HG02884 (cell line): ENCODE data around the gene ANKDD1A.

Source experiments
- ATAC-seq: cut with Tn5 transposase; IDR thresholded peaks from one replicate; pipeline ENCODE4 v1.9.1; 2021; ENCODE audit warnings: mild to moderate bottlenecking, moderate library complexity; ENCODE audit not compliant: unreplicated experiment

The ANKDD1A gene

DNA sequence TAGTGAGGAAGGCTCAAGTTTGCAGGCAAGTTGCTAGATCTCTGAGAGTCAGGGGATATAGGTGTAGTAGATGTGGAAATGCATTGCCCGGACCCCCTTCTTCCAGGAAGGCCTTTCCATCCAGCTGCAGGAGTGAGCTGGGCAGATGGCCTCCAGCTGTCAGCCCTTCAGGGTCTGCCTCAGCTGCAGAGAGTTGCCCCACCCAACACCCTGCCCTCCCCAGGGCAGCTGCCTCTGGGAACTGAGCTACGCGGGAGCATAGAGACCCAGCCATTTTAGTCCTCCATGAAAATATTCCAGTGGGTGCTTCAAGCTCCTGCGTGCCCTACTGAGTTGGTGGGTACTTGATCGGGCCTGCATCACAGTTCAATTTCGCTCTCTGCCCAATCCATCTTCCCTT lies 48.5 kb downstream of the ANKDD1A start:
- ATAC-seq = no peak

DNA sequence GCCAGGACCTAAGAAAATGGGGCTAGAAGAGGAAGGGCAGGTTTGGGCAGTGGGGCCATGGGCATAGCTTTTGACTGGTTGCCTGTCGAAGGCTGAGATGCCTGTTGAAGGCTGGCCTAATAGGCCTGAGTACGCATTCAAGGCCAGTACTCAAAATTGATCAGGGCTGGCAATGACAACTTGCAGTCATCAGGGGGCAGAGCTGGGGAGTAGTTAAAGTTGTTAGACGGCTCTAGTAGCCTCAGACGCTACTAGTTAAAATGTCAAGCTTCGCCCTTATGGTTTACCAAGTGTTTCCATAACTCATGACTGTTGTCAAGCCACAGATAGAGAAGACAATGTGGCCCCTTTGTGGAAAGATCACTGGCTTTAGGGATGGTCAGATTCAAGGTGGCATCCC lies 49.3 kb downstream of the ANKDD1A start:
- no peak for ATAC-seq

DNA sequence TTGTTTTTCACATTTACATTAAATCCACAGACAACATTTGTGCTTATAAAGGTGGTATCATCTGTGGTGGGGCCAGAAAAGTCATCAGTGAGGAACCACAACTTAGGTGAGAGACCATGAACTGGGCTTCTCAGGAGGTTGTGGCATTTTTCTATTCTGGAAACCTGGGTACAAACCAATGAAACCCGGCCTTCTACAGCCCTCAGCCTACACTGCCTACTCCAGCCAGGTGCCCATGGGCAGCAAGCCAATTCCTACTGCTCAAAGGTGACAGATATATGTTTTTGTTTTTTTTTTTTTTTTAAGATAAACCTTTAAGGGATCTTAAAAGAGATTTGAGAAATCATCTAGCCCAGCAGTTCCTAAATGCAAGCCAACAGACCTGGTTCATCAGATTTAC lies 57.7 kb downstream of the ANKDD1A start:
- no peak for ATAC-seq

DNA sequence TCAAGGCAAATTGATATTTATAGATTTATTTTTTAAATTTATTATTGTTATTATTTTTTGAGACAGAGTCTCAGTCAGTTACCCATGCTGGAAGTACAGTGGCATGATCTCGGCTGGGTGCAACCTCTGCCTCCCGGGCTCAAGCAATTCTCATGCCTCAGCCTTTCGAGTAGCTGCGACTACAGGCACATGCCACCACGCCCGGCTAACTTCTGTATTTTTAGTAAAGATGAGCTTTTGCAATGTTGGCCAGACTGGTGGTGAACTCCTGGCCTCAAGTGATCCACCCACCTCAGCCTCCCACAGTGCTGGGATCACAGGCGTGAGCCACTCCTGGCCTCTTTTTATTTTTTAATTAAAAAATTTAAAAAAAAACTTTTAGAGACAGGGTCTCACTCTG lies 59.0 kb downstream of the ANKDD1A start:
- ATAC-seq = no peak

DNA sequence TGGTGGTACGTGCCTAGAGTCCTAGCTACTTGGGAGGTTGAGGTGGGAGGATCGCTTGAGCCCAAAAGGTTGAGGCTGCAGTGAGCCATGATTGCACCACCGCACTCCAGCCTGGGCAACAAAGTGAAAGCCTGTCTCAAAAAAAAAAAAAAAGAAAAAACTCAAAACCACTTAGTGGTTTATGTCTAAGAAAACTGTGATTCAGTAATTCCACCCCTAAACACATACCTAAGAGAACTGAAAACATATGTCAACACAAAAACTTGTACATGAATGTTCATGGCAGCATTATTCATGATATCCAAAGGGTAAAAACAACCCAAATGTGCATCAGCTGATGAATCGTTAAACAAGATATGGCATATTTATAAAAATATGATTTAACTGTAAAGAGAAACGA lies 63.7 kb downstream of the ANKDD1A start:
- no peak for ATAC-seq

DNA sequence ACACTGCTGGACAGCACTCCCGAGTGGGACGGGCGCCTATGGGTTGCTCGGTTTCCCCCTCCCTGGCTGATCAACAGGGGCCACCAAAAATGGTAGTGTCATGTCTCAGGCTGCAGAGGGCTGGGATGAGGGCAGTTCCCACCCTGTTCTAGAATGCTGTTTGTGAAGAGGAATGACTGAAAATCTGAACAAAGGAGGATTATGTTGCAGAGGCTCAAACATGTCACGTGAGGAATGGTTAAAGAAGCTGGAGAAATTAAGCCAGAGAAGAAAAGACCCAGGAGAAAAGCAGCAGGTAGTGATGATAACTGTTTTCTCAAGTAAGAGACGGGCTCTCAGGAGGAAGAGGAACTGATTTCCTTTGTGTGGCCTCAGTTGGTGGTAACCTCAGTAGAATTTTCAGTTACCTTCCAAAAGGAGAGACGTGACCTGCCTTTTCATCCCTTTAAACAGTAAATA lies 67.6 kb downstream of the ANKDD1A start:
- ATAC-seq = no peak

DNA sequence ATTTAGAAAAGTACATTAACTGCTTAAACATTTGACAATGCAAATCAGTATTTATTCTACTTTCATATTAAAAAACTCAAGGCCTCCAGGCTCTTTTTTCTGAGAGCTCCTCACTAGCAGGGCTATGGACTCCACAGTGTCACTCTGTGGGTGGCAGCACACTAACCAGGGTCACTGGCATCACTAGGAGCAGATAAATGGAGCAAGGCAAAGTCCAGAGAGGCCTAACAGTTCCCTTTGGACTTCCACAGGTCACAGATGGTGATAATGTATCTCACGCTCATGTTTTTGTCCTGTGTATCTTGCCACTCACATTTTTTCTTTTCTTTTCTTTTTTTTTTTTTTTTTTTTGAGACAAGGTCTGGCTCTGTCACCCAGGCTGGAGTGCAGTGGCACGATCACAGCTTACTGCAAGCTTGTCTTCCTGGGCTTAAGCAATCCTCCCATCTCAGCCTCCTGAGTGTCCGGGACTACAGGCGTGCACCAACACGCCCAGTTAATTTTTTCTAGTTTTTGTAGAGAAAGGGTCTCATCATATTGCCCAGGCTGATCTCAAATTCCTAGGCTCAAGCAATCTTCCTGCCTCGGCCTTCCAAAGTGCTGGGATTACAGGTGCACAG lies 70.2 kb downstream of the ANKDD1A start:
- ATAC-seq = no peak

DNA sequence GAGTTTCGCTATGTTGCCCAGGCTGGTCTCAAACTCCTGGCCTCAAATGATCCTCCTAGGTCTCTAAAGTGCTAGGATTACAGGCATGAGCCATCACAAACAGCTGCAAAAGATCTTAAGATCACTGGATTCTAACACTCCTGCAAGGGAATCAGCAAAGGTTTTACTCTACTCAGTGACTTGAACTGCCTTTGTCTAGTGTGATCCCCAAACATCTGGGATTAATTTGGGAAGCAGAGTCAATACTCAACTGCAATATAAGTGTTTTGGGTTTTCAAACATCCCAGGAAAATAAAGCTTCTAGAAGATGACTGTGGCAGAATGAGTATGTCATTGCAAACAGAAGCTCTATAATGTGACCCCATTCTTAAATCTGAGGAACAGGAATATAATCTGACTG lies 70.8 kb downstream of the ANKDD1A start:
- no peak for ATAC-seq

DNA sequence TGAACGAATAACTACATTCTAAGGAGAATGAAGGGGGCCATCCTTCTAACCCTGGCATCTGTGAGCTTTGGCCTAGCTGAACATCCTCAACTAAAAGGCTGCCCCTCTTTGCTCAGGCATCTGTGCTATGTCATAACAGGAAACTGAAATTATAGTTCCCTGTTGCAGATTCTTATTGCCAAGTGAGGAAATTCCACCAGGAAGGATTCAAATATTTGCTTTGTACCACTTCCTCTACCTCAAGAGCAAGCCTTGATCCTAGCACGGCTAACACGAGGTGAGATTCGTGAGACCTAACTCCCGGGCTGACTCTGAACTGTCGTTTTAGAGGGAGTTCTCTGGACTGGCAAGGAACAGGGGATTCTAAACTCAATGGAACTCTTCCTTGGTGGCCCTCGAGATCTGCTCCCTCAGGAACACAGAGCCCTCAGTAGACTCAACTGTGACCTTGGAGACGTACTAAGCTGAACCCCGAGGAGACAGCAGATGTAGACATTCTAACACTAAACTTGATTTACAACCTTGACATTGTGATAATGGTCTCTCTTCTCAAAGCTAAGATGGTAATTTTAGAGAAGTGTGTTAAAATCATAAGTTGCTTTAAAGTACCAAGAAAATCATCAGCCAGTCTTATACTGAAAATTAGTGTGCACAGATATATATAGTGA lies 73.8 kb downstream of the ANKDD1A start:
- no peak for ATAC-seq

DNA sequence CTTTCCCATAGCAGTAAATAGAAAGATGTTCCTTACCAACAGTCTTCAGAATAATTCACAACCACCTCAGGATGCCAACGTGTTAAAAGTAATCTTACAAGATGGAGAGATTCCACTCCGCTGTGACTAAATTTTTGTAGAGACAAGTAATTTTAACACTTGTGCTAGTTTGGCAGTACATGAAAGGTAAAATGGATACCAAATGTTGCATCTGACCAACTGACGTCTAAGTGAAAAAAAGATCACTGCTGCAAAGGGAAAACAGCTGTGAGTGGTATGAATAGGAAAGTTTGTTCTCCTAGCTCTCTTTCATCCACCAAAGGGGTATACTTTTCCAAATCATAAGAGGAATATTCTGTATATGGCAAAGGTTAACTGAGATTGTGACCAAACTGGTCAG lies 75.4 kb downstream of the ANKDD1A start:
- no peak for ATAC-seq

DNA sequence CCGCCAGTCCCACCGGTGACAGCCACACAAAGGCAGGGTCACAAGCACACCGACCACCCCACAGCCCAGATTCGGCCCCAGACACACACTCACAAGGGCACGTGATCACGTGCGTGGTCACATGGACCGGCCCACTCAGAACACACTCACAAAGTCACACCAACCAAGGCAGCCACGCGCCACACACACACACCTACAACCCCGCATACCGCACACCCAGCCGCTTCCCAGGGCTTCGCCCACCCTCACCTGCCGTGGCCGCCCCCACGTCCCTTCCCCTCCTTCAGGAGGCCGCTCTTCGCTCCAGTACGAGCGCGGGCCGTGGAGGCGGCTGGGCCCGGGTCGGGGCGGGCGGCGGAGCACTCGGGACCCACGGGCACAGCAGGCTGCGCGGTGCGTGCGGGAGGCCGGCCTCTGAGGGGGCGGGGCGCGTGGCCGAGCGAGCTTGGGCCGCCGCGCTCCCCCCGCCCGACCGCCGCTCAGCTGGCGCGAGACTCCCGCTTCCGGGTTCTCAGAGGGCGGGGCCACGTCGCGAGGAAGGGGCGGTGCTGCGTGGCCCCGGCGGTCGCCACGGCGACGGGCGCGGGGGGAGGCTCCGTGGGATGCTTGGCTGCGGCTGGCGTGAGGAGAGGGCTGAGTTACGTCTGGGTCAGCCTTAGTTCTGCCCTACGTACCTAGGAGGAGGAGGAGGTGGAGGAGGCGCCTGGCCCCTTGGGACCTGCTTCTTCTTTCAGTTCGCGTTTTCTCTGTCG lies 77.9 kb downstream of the ANKDD1A start, which contains the start of gene SPG21:
Gene SPG21 (minus strand): TSS at position 499 of the 752 bp plus-strand sequence. CDS start 6,345 bp downstream, outside the sequence.
- ATAC-seq = peak; percentile 94

DNA sequence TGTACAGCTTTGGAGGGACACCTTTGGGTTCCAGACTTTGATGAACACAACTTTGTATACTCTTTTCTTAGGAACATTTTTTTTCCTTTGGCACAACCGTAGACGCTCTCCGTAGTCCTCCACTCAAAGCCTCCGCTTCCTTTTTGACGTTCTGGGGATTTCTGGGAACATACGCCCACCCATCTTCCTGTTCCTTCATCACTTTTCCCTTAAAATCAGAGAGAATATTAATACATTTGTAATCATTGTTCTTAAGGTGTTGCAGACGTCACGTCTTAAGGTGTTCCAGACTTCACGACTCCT lies 78.4 kb downstream of the ANKDD1A start:
- ATAC-seq = no peak

DNA sequence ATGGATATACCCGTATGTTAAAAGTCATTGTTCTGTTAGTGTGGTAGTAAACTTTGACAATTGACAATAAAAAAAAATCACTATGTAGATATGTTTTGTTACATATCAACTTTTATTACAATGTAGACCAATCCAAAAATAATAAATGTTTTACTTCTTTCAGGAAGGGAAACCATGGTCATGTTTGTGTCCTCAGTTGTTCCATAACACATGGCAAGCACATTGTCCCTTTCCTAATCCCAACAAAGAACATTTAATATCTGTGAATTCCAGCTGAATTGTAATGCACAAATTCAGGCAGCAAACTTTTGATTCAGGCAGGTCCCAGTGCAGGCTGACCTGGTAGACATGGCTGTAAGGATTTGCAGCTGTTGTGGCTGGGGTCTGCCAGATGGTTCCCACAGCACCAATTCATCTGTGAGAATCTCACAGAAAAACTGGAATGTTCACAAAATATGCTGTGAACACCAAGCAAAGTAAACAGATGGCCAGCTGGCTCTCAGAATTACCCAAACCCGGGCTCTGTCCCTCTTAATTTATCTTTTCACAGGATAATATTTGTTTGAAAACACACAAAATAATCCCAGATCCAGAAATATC lies 79.9 kb downstream of the ANKDD1A start:
- no peak for ATAC-seq

DNA sequence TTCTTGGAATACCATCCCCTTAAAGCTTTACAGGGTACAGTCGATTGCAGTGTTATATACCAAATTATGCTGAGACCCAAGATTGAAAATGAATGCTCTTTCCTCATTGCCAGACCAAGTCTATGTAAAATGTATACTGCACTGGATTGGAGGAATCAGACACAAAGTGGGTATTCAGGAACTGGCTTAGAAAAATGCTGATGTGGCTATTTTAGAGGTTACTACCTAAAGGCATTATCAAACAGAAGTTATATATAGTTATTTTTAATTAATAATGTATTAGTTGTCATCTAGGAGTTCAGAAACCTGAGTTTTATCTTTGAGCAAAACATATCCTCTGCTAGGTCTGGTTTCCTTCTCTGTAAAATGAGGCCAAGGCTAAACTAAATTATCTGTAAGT lies 81.6 kb downstream of the ANKDD1A start:
- ATAC-seq = no peak

DNA sequence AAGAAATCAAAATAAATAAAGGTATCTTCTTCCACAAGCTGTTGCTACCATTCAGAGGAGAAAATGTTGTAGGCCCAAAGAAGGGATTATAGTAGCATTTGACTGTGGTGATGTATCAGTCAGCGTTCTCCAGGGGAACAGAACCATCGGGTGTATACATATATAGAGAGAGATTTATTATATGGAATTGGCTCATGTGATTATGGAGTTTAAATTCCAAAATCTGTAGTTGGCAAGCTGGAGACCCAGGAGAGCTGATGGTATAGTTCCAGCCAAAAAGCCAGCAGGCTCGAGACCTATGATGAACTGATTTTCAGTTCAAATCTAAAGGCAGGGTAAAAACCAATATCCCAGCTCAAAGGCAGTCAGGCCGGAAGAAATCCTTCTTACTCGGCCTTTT lies 85.4 kb downstream of the ANKDD1A start:
- ATAC-seq = no peak

DNA sequence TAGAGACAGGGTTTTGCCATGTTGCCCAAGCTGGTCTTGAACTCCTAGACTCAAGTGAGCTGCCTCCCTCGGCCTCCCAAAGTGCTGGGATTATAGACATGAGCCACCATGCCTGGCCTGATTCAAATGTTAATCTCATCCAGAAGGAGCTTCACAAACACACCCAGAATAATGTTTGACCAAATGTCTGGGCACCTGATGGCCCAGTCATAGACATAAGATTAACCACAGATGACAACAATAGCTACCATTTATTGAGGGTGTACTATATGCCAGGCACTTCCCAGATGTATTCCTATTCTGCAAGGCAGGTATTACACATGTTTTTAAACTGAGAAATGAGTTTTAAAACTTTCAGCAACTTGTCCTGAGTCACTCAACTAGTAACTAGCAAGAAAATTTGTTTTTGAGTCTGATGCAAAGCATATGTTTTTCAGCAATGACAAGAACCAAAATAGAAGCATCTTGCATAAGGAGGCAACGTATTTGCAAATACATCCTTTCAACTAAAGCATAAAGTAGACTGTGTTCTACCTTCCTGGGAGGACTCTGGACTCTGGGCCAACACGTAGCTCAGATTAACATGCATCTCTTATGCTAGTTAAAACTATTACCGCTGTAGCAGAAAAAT lies 86.2 kb downstream of the ANKDD1A start:
- ATAC-seq = no peak

DNA sequence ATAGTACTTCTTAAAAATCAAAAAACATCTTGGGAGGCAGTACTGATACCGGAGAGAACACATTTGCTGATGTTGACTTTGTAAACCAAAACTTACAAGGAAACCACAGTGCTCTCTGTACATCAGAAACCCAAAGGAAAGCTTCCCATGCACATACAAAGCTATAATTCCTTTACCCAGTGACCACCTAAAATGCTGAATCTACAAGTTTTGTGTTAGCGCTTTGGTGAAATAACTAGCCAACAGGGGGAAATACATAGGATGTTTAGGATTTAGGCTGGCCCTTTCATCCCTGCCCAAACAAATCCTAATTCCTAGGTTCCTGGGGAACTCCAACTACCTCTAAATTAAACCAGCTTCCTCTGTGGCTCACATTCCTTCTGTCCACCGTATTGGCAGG lies 93.3 kb downstream of the ANKDD1A start:
- no peak for ATAC-seq

DNA sequence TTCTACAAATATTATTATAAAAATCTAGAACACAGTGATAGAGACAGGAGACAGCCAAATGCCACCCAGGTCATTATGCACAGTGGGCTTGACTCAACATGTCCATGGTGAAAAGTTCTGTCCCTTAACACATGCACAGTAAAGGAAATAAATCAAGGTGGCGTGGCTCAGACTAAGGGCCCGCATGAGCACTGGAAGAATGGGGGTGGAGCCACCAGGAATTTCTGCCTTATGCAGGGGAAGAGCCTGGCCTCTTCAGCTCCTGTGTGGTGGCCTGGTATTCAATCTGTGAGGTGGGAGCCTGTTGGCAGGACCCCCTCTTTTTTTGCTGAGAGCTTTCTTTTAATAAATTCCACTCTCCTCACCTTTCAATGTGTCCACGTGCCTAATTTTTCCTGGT lies 95.2 kb downstream of the ANKDD1A start:
- ATAC-seq = no peak
